C4-2B (cell line): ENCODE measurements around the gene PPP1R1C.

ENCODE experiments used
- CTCF ChIP-seq: fragments of 450-650 bp; conservative IDR thresholded peaks from 2 replicates; pipeline ENCODE4 v1.5.1; 2017; ENCODE audit warnings: mild to moderate bottlenecking
- ZFX ChIP-seq: fragments of 450-650 bp; IDR thresholded peaks from 2 replicates; pipeline ENCODE4 v1.6.1; 2017

GRCh38 chr2:182047544-182047943, 61.9 kb downstream of the PPP1R1C start:
- TF ChIP-seq CTCF (no peak), ZFX (no peak)
